GM23338 (cell line): ENCODE measurements around the gene SYK. TPM values are rescaled to one million over a fixed set of nuclear protein-coding genes. Genes with fewer than 3 reads are reported as not detected.

ENCODE experiments used
- EZH2 ChIP-seq: fragments of 200-600 bp; sonication (generic); IDR thresholded peaks from one replicate; pipeline ENCODE4 v1.8.0; 2017; ENCODE audit warnings: antibody characterized with exemption, mild to moderate bottlenecking, low read depth; ENCODE audit not compliant: unreplicated experiment
- STAT1 ChIP-seq: IDR thresholded peaks from one replicate; pipeline ENCODE4 v1.6.1; 2016; ENCODE audit warnings: antibody characterized with exemption; ENCODE audit not compliant: unreplicated experiment
- ZNF331 ChIP-seq: fragments of 250-450 bp; sonication (Bioruptor Pico); IDR thresholded peaks from 2 replicates; pipeline ENCODE4 v1.5.0; 2020; ENCODE audit warnings: low read depth, mild to moderate bottlenecking, moderate library complexity
- ZNF462 ChIP-seq: fragments of 250-450 bp; sonication (Bioruptor Pico); IDR thresholded peaks from 2 replicates; pipeline ENCODE4 v1.5.0; 2020; ENCODE audit warnings: mild to moderate bottlenecking, moderate library complexity
- polyA plus RNA-seq: library from polyadenylated mRNA; unstranded; fragments of >200 nt; fragmentation: Nextera tagmentation; extraction: Ambion mirVana; gene quantifications from 2 replicates; pipeline ENCODE4 v1.2.1, GENCODE V29; 2016
- total RNA-seq: library from RNA; depleted of rRNA; stranded (reverse); fragments of >200 nt; shearing (Covaris generic); gene quantifications from 2 replicates; pipeline ENCODE4 v1.2.3, GENCODE V29; 2014
- TF ChIP-seq, protein P1 (sequence below): IDR thresholded peaks from one replicate; pipeline ENCODE4 v1.6.1; 2018; ENCODE audit warnings: antibody characterized with exemption; ENCODE audit not compliant: unreplicated experiment

Gene SYK
- total and polyA plus RNA-seq, 2 experiments from 2014 or later = 1.5 to 5.8 TPM

- no peak for TF ChIP-seq ZNF462
- TF ChIP-seq STAT1 = no peak
- TF ChIP-seq, protein P1, sequence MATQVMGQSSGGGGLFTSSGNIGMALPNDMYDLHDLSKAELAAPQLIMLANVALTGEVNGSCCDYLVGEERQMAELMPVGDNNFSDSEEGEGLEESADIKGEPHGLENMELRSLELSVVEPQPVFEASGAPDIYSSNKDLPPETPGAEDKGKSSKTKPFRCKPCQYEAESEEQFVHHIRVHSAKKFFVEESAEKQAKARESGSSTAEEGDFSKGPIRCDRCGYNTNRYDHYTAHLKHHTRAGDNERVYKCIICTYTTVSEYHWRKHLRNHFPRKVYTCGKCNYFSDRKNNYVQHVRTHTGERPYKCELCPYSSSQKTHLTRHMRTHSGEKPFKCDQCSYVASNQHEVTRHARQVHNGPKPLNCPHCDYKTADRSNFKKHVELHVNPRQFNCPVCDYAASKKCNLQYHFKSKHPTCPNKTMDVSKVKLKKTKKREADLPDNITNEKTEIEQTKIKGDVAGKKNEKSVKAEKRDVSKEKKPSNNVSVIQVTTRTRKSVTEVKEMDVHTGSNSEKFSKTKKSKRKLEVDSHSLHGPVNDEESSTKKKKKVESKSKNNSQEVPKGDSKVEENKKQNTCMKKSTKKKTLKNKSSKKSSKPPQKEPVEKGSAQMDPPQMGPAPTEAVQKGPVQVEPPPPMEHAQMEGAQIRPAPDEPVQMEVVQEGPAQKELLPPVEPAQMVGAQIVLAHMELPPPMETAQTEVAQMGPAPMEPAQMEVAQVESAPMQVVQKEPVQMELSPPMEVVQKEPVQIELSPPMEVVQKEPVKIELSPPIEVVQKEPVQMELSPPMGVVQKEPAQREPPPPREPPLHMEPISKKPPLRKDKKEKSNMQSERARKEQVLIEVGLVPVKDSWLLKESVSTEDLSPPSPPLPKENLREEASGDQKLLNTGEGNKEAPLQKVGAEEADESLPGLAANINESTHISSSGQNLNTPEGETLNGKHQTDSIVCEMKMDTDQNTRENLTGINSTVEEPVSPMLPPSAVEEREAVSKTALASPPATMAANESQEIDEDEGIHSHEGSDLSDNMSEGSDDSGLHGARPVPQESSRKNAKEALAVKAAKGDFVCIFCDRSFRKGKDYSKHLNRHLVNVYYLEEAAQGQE = no peak
- no peak for TF ChIP-seq ZNF331 (CRISPR knock-in tag)
- TF ChIP-seq EZH2 = no peak
Measured at GRCh38 chr9:90903766-90904424, 102.3 kb downstream of the SYK start (continued).
